B cell (primary cell): ENCODE data around the gene NUBP1.

Source experiments
- CTCF ChIP-seq: fragments of 200-600 bp; IDR thresholded peaks from one replicate; pipeline ENCODE4 v1.8.0; 2022; ENCODE audit warnings: antibody characterized with exemption, mild to moderate bottlenecking
- EZH2 ChIP-seq: IDR thresholded peaks from 2 replicates; pipeline ENCODE4 v1.6.1; 2012; ENCODE audit warnings: borderline replicate concordance, low read depth, mild to moderate bottlenecking, moderate library complexity, low read length; ENCODE audit not compliant: insufficient read depth, poor library complexity, severe bottlenecking

GRCh38 chr16:10791048-10791447, 47.4 kb downstream of the NUBP1 start:
- TF ChIP-seq CTCF (no peak), EZH2 (no peak)
